Measurements from ENCODE around the gene ARPP21.

The ARPP21 gene

GRCh38 chr3:35737934-35738706 lies 98.8 kb downstream of the ARPP21 start:
- no peak for DNase-seq

GRCh38 chr3:35739181-35739809 lies 100.0 kb downstream of the ARPP21 start:
- DNase-seq = no peak

GRCh38 chr3:35739964-35740527 lies 100.7 kb downstream of the ARPP21 start:
- no peak for DNase-seq

- no peak for DNase-seq
These were observed 103.9 kb downstream of the ARPP21 start for GRCh38 chr3:35743218-35743617.

- no peak for DNase-seq
These were observed 105.1 kb downstream of the ARPP21 start for GRCh38 chr3:35744419-35744818.

GRCh38 chr3:35745351-35745750 lies 106.0 kb downstream of the ARPP21 start:
- DNase-seq = peak; percentile 20

- no peak for DNase-seq
These were observed 106.6 kb downstream of the ARPP21 start for GRCh38 chr3:35745802-35746484.

GRCh38 chr3:35746492-35746891 lies 107.2 kb downstream of the ARPP21 start:
- no peak for DNase-seq

GRCh38 chr3:35748144-35748543 lies 108.8 kb downstream of the ARPP21 start:
- DNase-seq = no peak

- no peak for DNase-seq
These were observed 111.9 kb downstream of the ARPP21 start for GRCh38 chr3:35751207-35751606.

- DNase-seq = no peak
These were observed 118.8 kb downstream of the ARPP21 start for GRCh38 chr3:35757991-35758757.

GRCh38 chr3:35760146-35760545 lies 120.8 kb downstream of the ARPP21 start:
- DNase-seq = no peak

GRCh38 chr3:35761311-35761710 lies 122.0 kb downstream of the ARPP21 start:
- DNase-seq = no peak

GRCh38 chr3:35772381-35773015 lies 133.2 kb downstream of the ARPP21 start:
- no peak for DNase-seq

- no peak for DNase-seq
These were observed 134.1 kb downstream of the ARPP21 start for GRCh38 chr3:35773417-35773816.

- no peak for DNase-seq
These were observed 137.0 kb downstream of the ARPP21 start for GRCh38 chr3:35776346-35776745.

GRCh38 chr3:35777065-35777464 lies 137.7 kb downstream of the ARPP21 start:
- no peak for DNase-seq

GRCh38 chr3:35777563-35778554 lies 138.5 kb downstream of the ARPP21 start:
- DNase-seq = no peak

- no peak for DNase-seq
These were observed 140.3 kb downstream of the ARPP21 start for GRCh38 chr3:35779611-35780010.

GRCh38 chr3:35780800-35781199 lies 141.5 kb downstream of the ARPP21 start:
- DNase-seq = no peak

- no peak for DNase-seq
These were observed 142.2 kb downstream of the ARPP21 start for GRCh38 chr3:35781558-35781957.

Data from GF-D8 (cell line).